Measurements from ENCODE around the gene SARM1.
A peak's percentile ranks its signal among the peaks of the same experiment; 100 is the strongest.

The SARM1 gene

GRCh38 chr17:28327709-28328108 is 43.8 kb upstream of the SARM1 start:
- no peak for DNase-seq (ENCODE audit: low read depth)
- H3K4me3 ChIP-seq (ENCODE audit: low read length), result no peak overlapping the region
- TF ChIP-seq CTCF (conservative IDR thresholded peaks at IDR 0.05; ENCODE audit: low read depth, low read length), result no peak

GRCh38 chr17:28328325-28328724 is 43.2 kb upstream of the SARM1 start:
- no peak for TF ChIP-seq CTCF (conservative IDR thresholded peaks at IDR 0.05; ENCODE audit: low read depth, low read length)
- no peak for DNase-seq (ENCODE audit: low read depth)

GRCh38 chr17:28330671-28331070 is 40.8 kb upstream of the SARM1 start:
- TF ChIP-seq CTCF (conservative IDR thresholded peaks at IDR 0.05; ENCODE audit: low read depth, low read length), result no peak
- DNase-seq (ENCODE audit: low read depth), result no peak
- no peak overlapping the region for H3K4me3 ChIP-seq (ENCODE audit: low read length)

More at GRCh38 chr17:28328325-28328724, 43.2 kb upstream of the SARM1 start:
- H3K4me3 ChIP-seq (ENCODE audit: low read length), result no peak overlapping the region

GRCh38 chr17:28331891-28332420 is 39.5 kb upstream of the SARM1 start:
- no peak for TF ChIP-seq CTCF (conservative IDR thresholded peaks at IDR 0.05; ENCODE audit: low read depth, low read length)
- no peak overlapping the region for H3K4me3 ChIP-seq (ENCODE audit: low read length)
- no peak for DNase-seq (ENCODE audit: low read depth)

GRCh38 chr17:28333083-28333746 is 38.3 kb upstream of the SARM1 start:
- no peak for DNase-seq (ENCODE audit: low read depth)
- H3K4me3 ChIP-seq (ENCODE audit: low read length), result no peak overlapping the region
- TF ChIP-seq CTCF (conservative IDR thresholded peaks at IDR 0.05; ENCODE audit: low read depth, low read length), result no peak

- DNase-seq (ENCODE audit: low read depth), result no peak
- H3K4me3 ChIP-seq (ENCODE audit: low read length), result peak overlapping the region; percentile 98
- no peak for TF ChIP-seq CTCF (conservative IDR thresholded peaks at IDR 0.05; ENCODE audit: low read depth, low read length)
These were observed 37.3 kb upstream of the SARM1 start for GRCh38 chr17:28334171-28334570.

- DNase-seq (ENCODE audit: low read depth), result peak; percentile 45
- peak overlapping the region; percentile 98 for H3K4me3 ChIP-seq (ENCODE audit: low read length)
- no peak for TF ChIP-seq CTCF (conservative IDR thresholded peaks at IDR 0.05; ENCODE audit: low read depth, low read length)
These were observed 36.8 kb upstream of the SARM1 start for GRCh38 chr17:28334666-28335200.

Data from retinal pigment epithelial cell (primary cell).